Stimulated activated CD4-positive, alpha-beta T cell treated with anti-CD3 and anti-CD28 coated beads, TNF-alpha, amount 100 ng/mL, for 1 hour (primary cell): ENCODE data around the gene LY6G6C.

ENCODE experiments used
- DNase-seq, 3 donors: peaks; one replicate each; pipeline ENCODE4 v3.0.0-alpha.2; 2020; ENCODE audit warnings: low read depth in 3 of 3, low spot score in 1 of 3

LY6G6C gene

GRCh38 chr6:31721351-31722020 lies at the start of gene LY6G6C:
Gene LY6G6C, minus strand, starts transcription at chr6:31721746. Its CDS starts 67 bp downstream, at chr6:31721679.
- no peak for DNase-seq

GRCh38 chr6:31770860-31771259 lies 49.3 kb upstream of the LY6G6C start:
- DNase-seq = no peak

- peak; percentile 57 to 68 (median 65) for DNase-seq
These were observed 48.3 kb upstream of the LY6G6C start for GRCh38 chr6:31769684-31770371.

GRCh38 chr6:31768363-31769257 lies 47.1 kb upstream of the LY6G6C start:
- DNase-seq = no peak

- no peak for DNase-seq
These were observed 45.6 kb upstream of the LY6G6C start for GRCh38 chr6:31767096-31767645.

- DNase-seq = no peak
These were observed 44.6 kb upstream of the LY6G6C start for GRCh38 chr6:31765910-31766794.

GRCh38 chr6:31765559-31765909 lies 44.0 kb upstream of the LY6G6C start:
- DNase-seq = no peak

GRCh38 chr6:31764198-31764597 lies 42.7 kb upstream of the LY6G6C start:
- DNase-seq = no peak

GRCh38 chr6:31763619-31763940 lies 42.0 kb upstream of the LY6G6C start:
- DNase-seq = no peak

GRCh38 chr6:31762878-31763618 lies 41.5 kb upstream of the LY6G6C start:
- no peak for DNase-seq

- DNase-seq = no peak
These were observed 40.8 kb upstream of the LY6G6C start, which contains the start of gene SAPCD1 for GRCh38 chr6:31762356-31762755. Gene SAPCD1, plus strand, starts transcription at chr6:31762656. Its CDS starts 399 bp downstream, at chr6:31763055.

- DNase-seq = no peak
These were observed 39.8 kb upstream of the LY6G6C start for GRCh38 chr6:31761343-31761742.

- no peak for DNase-seq
These were observed 39.2 kb upstream of the LY6G6C start for GRCh38 chr6:31760790-31761189.

GRCh38 chr6:31758281-31758680 lies 36.7 kb upstream of the LY6G6C start:
- DNase-seq = no peak

- DNase-seq = no peak
These were observed 31.3 kb upstream of the LY6G6C start for GRCh38 chr6:31752739-31753319.

- no peak for DNase-seq
These were observed 29.0 kb upstream of the LY6G6C start for GRCh38 chr6:31750411-31751022.

GRCh38 chr6:31749301-31750036 lies 27.9 kb upstream of the LY6G6C start:
- DNase-seq = no peak

GRCh38 chr6:31744422-31744821 lies 22.9 kb upstream of the LY6G6C start:
- DNase-seq = no peak
